SK-N-MC (cell line): ENCODE measurements around the gene KIAA1217.
"Not testable (repeated sequence)": the region's sequence is repeated elsewhere in the genome, so short reads cannot be mapped to it uniquely, and the experiment has no call there.

Source experiments
- EZH2 ChIP-seq: fragments of 200-600 bp; sonication (generic); IDR thresholded peaks from one replicate; pipeline ENCODE4 v1.6.1; 2017; ENCODE audit warnings: antibody characterized with exemption
- POLR2AphosphoS5 ChIP-seq: IDR thresholded peaks from 2 replicates; pipeline ENCODE4 v1.6.1; 2012; ENCODE audit warnings: mild to moderate bottlenecking, low read depth, low read length, borderline replicate concordance

- TF ChIP-seq EZH2, POLR2AphosphoS5: not testable (repeated sequence)
Measured at GRCh38 chr10:24442641-24443174, 233.8 kb downstream of the KIAA1217 start.
